Glutamatergic neuron (in vitro differentiated cells): Measurements from ENCODE around the gene GPATCH3. TPM values are rescaled to one million over a fixed set of nuclear protein-coding genes. Genes with fewer than 3 reads are reported as not detected.
"Not testable (repeated sequence)": the region's sequence is repeated elsewhere in the genome, so short reads cannot be mapped to it uniquely, and the experiment has no call there.

Experiments
- DNase-seq: peaks from one replicate; pipeline ENCODE4 v3.0.0; 2022
- H3K27ac Mint-ChIP-seq: one replicate; pipeline ENCODE4 v1.8.0; 2020; ENCODE audit warnings: mild to moderate bottlenecking, mixed read lengths, inconsistent platforms; ENCODE audit not compliant: unreplicated experiment
- H3K27me3 Mint-ChIP-seq: one replicate; pipeline ENCODE4 v1.8.0; 2020; ENCODE audit warnings: mild to moderate bottlenecking, moderate library complexity, mixed read lengths, inconsistent platforms; ENCODE audit not compliant: unreplicated experiment
- H3K36me3 Mint-ChIP-seq: one replicate; pipeline ENCODE4 v1.8.0; 2020; ENCODE audit warnings: mild to moderate bottlenecking, mixed read lengths, inconsistent platforms; ENCODE audit not compliant: unreplicated experiment
- H3K4me1 Mint-ChIP-seq: one replicate; pipeline ENCODE4 v1.8.0; 2020; ENCODE audit warnings: mild to moderate bottlenecking, low read depth, mixed read lengths, inconsistent platforms; ENCODE audit not compliant: unreplicated experiment
- H3K4me3 Mint-ChIP-seq: one replicate; pipeline ENCODE4 v1.8.0; 2020; ENCODE audit warnings: mild to moderate bottlenecking, mixed read lengths, inconsistent platforms; ENCODE audit not compliant: unreplicated experiment
- H3K9me3 Mint-ChIP-seq: one replicate; pipeline ENCODE4 v1.8.0; 2020; ENCODE audit warnings: mild to moderate bottlenecking, moderate library complexity, mixed read lengths, inconsistent platforms; ENCODE audit not compliant: unreplicated experiment
- long read RNA-seq: library from polyadenylated mRNA; unstranded; transcript quantifications from one replicate; pipeline ENCODE4 v2.0.0, GENCODE V29; 2020; ENCODE audit not compliant: unreplicated experiment
- total RNA-seq: library from RNA; stranded (reverse); fragmentation: NEBNext Ultra II Directional; extraction: Animal tissue kit (Norgen Biotek cat#: 25700); gene quantifications from one replicate; pipeline ENCODE4 v1.2.1, GENCODE V29; 2021; ENCODE audit not compliant: unreplicated experiment
- TF ChIP-seq, protein P1 (sequence below): fragments of 200-600 bp; sonication (generic); IDR thresholded peaks from one replicate; pipeline ENCODE4 v1.5.0; 2021; ENCODE audit not compliant: partially characterized antibody, unreplicated experiment

The GPATCH3 gene, protein sequence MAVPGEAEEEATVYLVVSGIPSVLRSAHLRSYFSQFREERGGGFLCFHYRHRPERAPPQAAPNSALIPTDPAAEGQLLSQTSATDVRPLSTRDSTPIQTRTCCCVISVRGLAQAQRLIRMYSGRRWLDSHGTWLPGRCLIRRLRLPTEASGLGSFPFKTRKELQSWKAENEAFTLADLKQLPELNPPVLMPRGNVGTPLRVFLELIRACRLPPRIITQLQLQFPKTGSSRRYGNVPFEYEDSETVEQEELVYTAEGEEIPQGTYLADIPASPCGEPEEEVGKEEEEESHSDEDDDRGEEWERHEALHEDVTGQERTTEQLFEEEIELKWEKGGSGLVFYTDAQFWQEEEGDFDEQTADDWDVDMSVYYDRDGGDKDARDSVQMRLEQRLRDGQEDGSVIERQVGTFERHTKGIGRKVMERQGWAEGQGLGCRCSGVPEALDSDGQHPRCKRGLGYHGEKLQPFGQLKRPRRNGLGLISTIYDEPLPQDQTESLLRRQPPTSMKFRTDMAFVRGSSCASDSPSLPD
- total RNA-seq = 17.3 TPM
- long read RNA-seq, transcript GPATCH3-201 (7 exons, 2,123 nt) = major isoform, 23 of 26 reads
- long read RNA-seq, partial matches to known transcripts = 1 of 26 reads
- long read RNA-seq, other reads (novel, unspliced or antisense) = 2 of 26 reads

DNA sequence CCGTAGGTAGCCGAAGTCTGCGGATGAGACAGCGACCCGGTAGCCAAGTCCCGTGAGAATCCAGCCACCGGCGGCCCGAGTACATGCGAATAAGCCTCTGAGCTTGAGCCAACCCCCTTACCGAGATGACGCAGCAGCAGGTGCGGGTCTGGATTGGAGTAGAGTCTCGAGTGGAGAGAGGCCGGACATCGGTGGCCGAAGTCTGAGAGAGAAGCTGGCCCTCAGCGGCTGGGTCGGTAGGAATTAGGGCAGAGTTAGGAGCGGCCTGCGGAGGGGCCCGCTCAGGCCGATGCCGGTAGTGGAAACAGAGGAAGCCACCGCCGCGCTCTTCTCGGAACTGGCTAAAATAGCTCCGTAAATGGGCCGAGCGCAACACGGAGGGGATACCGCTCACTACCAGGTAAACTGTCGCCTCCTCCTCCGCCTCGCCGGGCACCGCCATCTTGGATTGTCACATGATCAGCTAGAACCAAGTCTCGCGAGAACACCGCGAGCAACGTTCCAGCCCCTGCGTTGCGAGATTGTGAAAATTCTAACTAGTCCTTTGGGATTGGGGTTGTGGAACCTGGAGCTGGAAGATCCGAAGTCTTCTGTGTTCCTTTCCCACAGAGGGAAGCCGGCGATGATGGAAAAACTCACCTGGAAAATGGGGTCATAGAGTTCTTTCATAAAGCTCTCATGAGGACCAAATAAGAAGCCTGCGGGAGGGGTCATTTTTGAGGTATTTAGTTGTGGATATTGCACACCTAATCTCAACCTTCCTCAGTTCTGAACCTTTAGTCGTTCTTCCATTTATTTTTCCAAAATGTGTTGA, at the start of gene GPATCH3:
Gene GPATCH3, minus strand, starts transcription at position 467 of the 814 bp plus-strand sequence. Its CDS starts 25 bp downstream, at position 442.
- Mint-ChIP-seq H3K4me1 (peaks cover 6% of the 10 kb centered on the region), H3K27me3 (no peaks in the 10 kb centered on the region), H3K27ac (peak within 1 kb of the TSS; percentile 89), H3K36me3 (no peaks in the 10 kb centered on the region), H3K4me3 (peak within 1 kb of the TSS; percentile 96), H3K9me3 (peaks cover 10% of the 10 kb centered on the region)
- TF ChIP-seq, protein P1, sequence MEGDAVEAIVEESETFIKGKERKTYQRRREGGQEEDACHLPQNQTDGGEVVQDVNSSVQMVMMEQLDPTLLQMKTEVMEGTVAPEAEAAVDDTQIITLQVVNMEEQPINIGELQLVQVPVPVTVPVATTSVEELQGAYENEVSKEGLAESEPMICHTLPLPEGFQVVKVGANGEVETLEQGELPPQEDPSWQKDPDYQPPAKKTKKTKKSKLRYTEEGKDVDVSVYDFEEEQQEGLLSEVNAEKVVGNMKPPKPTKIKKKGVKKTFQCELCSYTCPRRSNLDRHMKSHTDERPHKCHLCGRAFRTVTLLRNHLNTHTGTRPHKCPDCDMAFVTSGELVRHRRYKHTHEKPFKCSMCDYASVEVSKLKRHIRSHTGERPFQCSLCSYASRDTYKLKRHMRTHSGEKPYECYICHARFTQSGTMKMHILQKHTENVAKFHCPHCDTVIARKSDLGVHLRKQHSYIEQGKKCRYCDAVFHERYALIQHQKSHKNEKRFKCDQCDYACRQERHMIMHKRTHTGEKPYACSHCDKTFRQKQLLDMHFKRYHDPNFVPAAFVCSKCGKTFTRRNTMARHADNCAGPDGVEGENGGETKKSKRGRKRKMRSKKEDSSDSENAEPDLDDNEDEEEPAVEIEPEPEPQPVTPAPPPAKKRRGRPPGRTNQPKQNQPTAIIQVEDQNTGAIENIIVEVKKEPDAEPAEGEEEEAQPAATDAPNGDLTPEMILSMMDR = no peak
- peak; percentile 91 for DNase-seq

- H3K27me3 Mint-ChIP-seq = no peaks in the 10 kb centered on the region
- TF ChIP-seq, protein P1 = no peak
- H3K4me1 Mint-ChIP-seq = peaks cover 5% of the 10 kb centered on the region
- DNase-seq = no peak
- no peak overlapping the region for H3K4me3 Mint-ChIP-seq
- no peak overlapping the region for H3K27ac Mint-ChIP-seq
- peaks cover 7% of the 10 kb centered on the region for H3K9me3 Mint-ChIP-seq
- peaks cover 3% of the 10 kb centered on the region for H3K36me3 Mint-ChIP-seq
Observed at GRCh38 chr1:26949926-26950319, 49.7 kb upstream of the GPATCH3 start.

GRCh38 chr1:26949266-26949925, 49.1 kb upstream of the GPATCH3 start:
- Mint-ChIP-seq H3K9me3 (peaks cover 7% of the 10 kb centered on the region), H3K4me3 (no peak overlapping the region), H3K36me3 (peaks cover 3% of the 10 kb centered on the region), H3K27ac (no peak overlapping the region), H3K4me1 (peaks cover 5% of the 10 kb centered on the region), H3K27me3 (no peaks in the 10 kb centered on the region)
- TF ChIP-seq, protein P1 = no peak
- no peak for DNase-seq

DNA sequence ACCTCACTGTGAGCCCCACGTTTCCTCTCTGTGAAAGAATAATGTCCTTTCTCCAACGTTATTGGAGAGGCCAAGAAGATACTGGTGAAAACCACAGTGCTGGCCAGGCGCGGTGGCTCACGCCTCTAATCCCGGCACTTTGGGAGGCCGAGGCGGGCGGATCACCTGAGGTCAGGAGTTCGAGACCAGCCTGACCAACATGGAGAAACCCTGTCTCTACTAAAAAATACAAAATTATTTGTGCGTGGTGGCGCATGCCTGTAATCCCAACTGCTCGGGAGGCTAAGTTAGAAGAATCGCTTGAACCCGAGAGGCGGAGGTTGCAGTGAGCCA, 48.4 kb upstream of the GPATCH3 start:
- H3K27me3 Mint-ChIP-seq, DNase-seq, H3K9me3 Mint-ChIP-seq, H3K27ac Mint-ChIP-seq, H3K4me1 Mint-ChIP-seq, H3K4me3 Mint-ChIP-seq, H3K36me3 Mint-ChIP-seq: not testable (repeated sequence)

DNA sequence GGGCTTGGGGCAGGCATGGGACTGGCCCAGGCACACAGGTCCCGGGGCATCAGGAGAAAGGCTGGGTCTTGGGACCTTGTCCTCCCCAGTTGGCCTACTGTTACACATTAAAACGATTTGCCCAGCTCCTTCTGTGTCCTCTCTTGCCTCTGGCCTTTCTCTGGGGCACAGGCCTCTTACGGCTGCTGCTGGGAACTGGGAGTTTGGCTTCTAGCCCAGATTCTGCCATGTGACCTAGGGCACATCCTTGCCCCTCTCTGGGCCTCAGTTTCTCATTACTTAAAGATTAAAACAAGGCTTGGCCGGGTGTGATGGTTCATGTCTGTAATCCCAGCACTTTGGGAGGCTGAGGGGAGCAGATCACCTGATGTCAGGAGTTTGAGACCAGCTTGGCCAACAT, 46.0 kb upstream of the GPATCH3 start:
- Mint-ChIP-seq H3K27me3 (no peaks in the 10 kb centered on the region), H3K27ac (no peak overlapping the region), H3K4me3 (no peak overlapping the region), H3K36me3 (peaks cover 3% of the 10 kb centered on the region), H3K4me1 (peaks cover 5% of the 10 kb centered on the region), H3K9me3 (peaks cover 3% of the 10 kb centered on the region)
- TF ChIP-seq, protein P1 = no peak
- DNase-seq = no peak
